PFSK-1 (cell line): Measurements from ENCODE around the gene PADI1.

Experiments used
- FOXP2 ChIP-seq: optimal IDR thresholded peaks from 2 replicates; pipeline ENCODE3; 2011; ENCODE audit warnings: borderline replicate concordance, control low read depth, inconsistent platforms; ENCODE audit not compliant: insufficient read depth; ENCODE audit errors: extremely low read length, extremely low read depth
- POLR2AphosphoS5 ChIP-seq: IDR thresholded peaks from 2 replicates; pipeline ENCODE4 v1.6.1; 2012; ENCODE audit warnings: low read depth, mild to moderate bottlenecking, control low read depth, low read length, moderate library complexity
- REST ChIP-seq, 2 experiments: IDR thresholded peaks; 2 replicates each; pipeline versions ENCODE4 v1.6.1 to v1.8.0; 2011 to 2012; ENCODE audit warnings: low read depth in 2 of 2, low read length in 2 of 2, control low read depth in 1 of 2, inconsistent platforms in 1 of 2, mild to moderate bottlenecking in 1 of 2, moderate library complexity in 1 of 2; ENCODE audit not compliant: insufficient read depth in 1 of 2
- SIN3A ChIP-seq: IDR thresholded peaks from 2 replicates; pipeline ENCODE4 v1.6.1; 2012; ENCODE audit warnings: mild to moderate bottlenecking, low read length, moderate library complexity, borderline replicate concordance; ENCODE audit not compliant: insufficient read depth
- TAF1 ChIP-seq: IDR thresholded peaks from 2 replicates; pipeline ENCODE4 v1.6.1; 2012; ENCODE audit warnings: low read length, control low read depth, borderline replicate concordance; ENCODE audit not compliant: insufficient read depth

PADI1 gene

GRCh38 chr1:17196496-17197185, 8.3 kb upstream of the PADI1 start:
- no peak for TF ChIP-seq SIN3A
- TF ChIP-seq POLR2AphosphoS5: no peak
- no peak for TF ChIP-seq TAF1

- no peak for TF ChIP-seq TAF1
- TF ChIP-seq FOXP2: no peak
- TF ChIP-seq SIN3A: no peak
- no peak for TF ChIP-seq POLR2AphosphoS5
- no peak for TF ChIP-seq REST (IDR thresholded peaks at IDR 0.05; ENCODE audit: insufficient read depth in 1 of 2, low read depth in 2 of 2, low read length in 2 of 2)
Measured at GRCh38 chr1:17197696-17198095, 7.2 kb upstream of the PADI1 start.

- no peak for TF ChIP-seq POLR2AphosphoS5
- no peak for TF ChIP-seq FOXP2
- no peak for TF ChIP-seq SIN3A
- no peak for TF ChIP-seq REST (IDR thresholded peaks at IDR 0.05; ENCODE audit: insufficient read depth in 1 of 2, low read depth in 2 of 2, low read length in 2 of 2)
- no peak for TF ChIP-seq TAF1
Measured at GRCh38 chr1:17198476-17199258, 6.3 kb upstream of the PADI1 start.

- no peak for TF ChIP-seq POLR2AphosphoS5
- no peak for TF ChIP-seq TAF1
- TF ChIP-seq FOXP2: no peak
Measured at GRCh38 chr1:17199267-17200044, 5.5 kb upstream of the PADI1 start.

GRCh38 chr1:17200246-17200645, 4.7 kb upstream of the PADI1 start:
- TF ChIP-seq POLR2AphosphoS5: no peak
- TF ChIP-seq FOXP2: no peak
- TF ChIP-seq TAF1: no peak
- no peak for TF ChIP-seq REST (IDR thresholded peaks at IDR 0.05; ENCODE audit: insufficient read depth in 1 of 2, low read depth in 2 of 2, low read length in 2 of 2)
- TF ChIP-seq SIN3A: no peak
